Measurements from ENCODE around the gene EPAS1. TPM values are rescaled to one million over a fixed set of nuclear protein-coding genes. Genes with fewer than 3 reads are reported as not detected.

EPAS1 gene
- total and polyA plus RNA-seq, 2 experiments from 2014 or later, result 1.4 to 4.8 TPM

GRCh38 chr2:46305187-46305586 is 8.0 kb downstream of the EPAS1 start:
- no peak overlapping the region for H3K4me3 ChIP-seq
- no peak for DNase-seq (ENCODE audit: low read depth in 1 of 2, low spot score in 1 of 2)
- no peak for TF ChIP-seq CTCF (IDR thresholded peaks at IDR 0.05; ENCODE audit: low read depth, low read length)

GRCh38 chr2:46305767-46306166 is 8.6 kb downstream of the EPAS1 start:
- H3K27me3 ChIP-seq, result peaks cover 17% of the 10 kb centered on the region
- H3K27ac ChIP-seq, result no peak overlapping the region
- no peaks in the 10 kb centered on the region for H3K9me3 ChIP-seq (ENCODE audit: low read depth)
- H3K4me3 ChIP-seq, result no peak overlapping the region
- peaks cover 13% of the 10 kb centered on the region for H3K4me1 ChIP-seq (ENCODE audit: low read depth)
- no peak for DNase-seq (ENCODE audit: low read depth in 1 of 2, low spot score in 1 of 2)
- no peaks in the 10 kb centered on the region for H3K36me3 ChIP-seq
- no peak for TF ChIP-seq CTCF (IDR thresholded peaks at IDR 0.05; ENCODE audit: low read depth, low read length)

More at GRCh38 chr2:46305187-46305586, 8.0 kb downstream of the EPAS1 start:
- peaks cover 13% of the 10 kb centered on the region for H3K4me1 ChIP-seq (ENCODE audit: low read depth)
- peaks cover 23% of the 10 kb centered on the region for H3K27me3 ChIP-seq
- no peaks in the 10 kb centered on the region for H3K9me3 ChIP-seq (ENCODE audit: low read depth)
- no peaks in the 10 kb centered on the region for H3K36me3 ChIP-seq
- H3K27ac ChIP-seq, result no peak overlapping the region

GRCh38 chr2:46306330-46306751 is 9.1 kb downstream of the EPAS1 start:
- no peak overlapping the region for H3K27ac ChIP-seq

GRCh38 chr2:46306988-46307655 is 9.9 kb downstream of the EPAS1 start:
- H3K36me3 ChIP-seq, result no peaks in the 10 kb centered on the region

More at GRCh38 chr2:46306330-46306751, 9.1 kb downstream of the EPAS1 start:
- Histone ChIP-seq H3K4me1 (ENCODE audit: low read depth) (peaks cover 13% of the 10 kb centered on the region), H3K27me3 (peaks cover 11% of the 10 kb centered on the region), H3K4me3 (no peak overlapping the region), H3K36me3 (no peaks in the 10 kb centered on the region), H3K9me3 (ENCODE audit: low read depth) (no peaks in the 10 kb centered on the region)
- TF ChIP-seq CTCF (IDR thresholded peaks at IDR 0.05; ENCODE audit: low read depth, low read length), result no peak
- DNase-seq (ENCODE audit: low read depth in 1 of 2, low spot score in 1 of 2), result peak in 1 of 2 donors; percentile 57

GRCh38 chr2:46308081-46308480 is 10.9 kb downstream of the EPAS1 start:
- H3K27ac ChIP-seq, result no peak overlapping the region
- H3K27me3 ChIP-seq, result no peaks in the 10 kb centered on the region
- peak; percentile 13 for TF ChIP-seq CTCF (IDR thresholded peaks at IDR 0.05; ENCODE audit: low read depth, low read length)
- no peaks in the 10 kb centered on the region for H3K36me3 ChIP-seq
- peak in 1 of 2 donors; percentile 61 for DNase-seq (ENCODE audit: low read depth in 1 of 2, low spot score in 1 of 2)
- H3K9me3 ChIP-seq (ENCODE audit: low read depth), result no peaks in the 10 kb centered on the region
- no peak overlapping the region for H3K4me3 ChIP-seq
- peaks cover 13% of the 10 kb centered on the region for H3K4me1 ChIP-seq (ENCODE audit: low read depth)

More at GRCh38 chr2:46306988-46307655, 9.9 kb downstream of the EPAS1 start:
- Histone ChIP-seq H3K27me3 (peaks cover 4% of the 10 kb centered on the region), H3K4me1 (ENCODE audit: low read depth) (peaks cover 13% of the 10 kb centered on the region), H3K4me3 (no peak overlapping the region), H3K9me3 (ENCODE audit: low read depth) (no peaks in the 10 kb centered on the region), H3K27ac (no peak overlapping the region)
- TF ChIP-seq CTCF (IDR thresholded peaks at IDR 0.05; ENCODE audit: low read depth, low read length), result no peak
- peak in 1 of 2 donors; percentile 25 for DNase-seq (ENCODE audit: low read depth in 1 of 2, low spot score in 1 of 2)

All from cardiac muscle cell (in vitro differentiated cells and primary cell).